HG02885 (cell line): ENCODE results near the gene SETD6.

Experiments
- ATAC-seq: cut with Tn5 transposase; IDR thresholded peaks from one replicate; pipeline ENCODE4 v1.9.1; 2021; ENCODE audit warnings: mild to moderate bottlenecking; ENCODE audit not compliant: unreplicated experiment, poor library complexity

Gene SETD6

GRCh38 chr16:58507195-58507962 is 7.9 kb upstream of the SETD6 start:
- ATAC-seq = no peak

- ATAC-seq = no peak
Measured at GRCh38 chr16:58507963-58508670, 7.2 kb upstream of the SETD6 start.

GRCh38 chr16:58508671-58509251 is 6.6 kb upstream of the SETD6 start:
- no peak for ATAC-seq

- ATAC-seq = no peak
Measured at GRCh38 chr16:58509256-58510096, 5.8 kb upstream of the SETD6 start.

- no peak for ATAC-seq
Measured at GRCh38 chr16:58510097-58510775, 5.1 kb upstream of the SETD6 start.

- no peak for ATAC-seq
Measured at GRCh38 chr16:58510776-58511628, 4.3 kb upstream of the SETD6 start.

GRCh38 chr16:58511933-58512815 is 3.1 kb upstream of the SETD6 start:
- no peak for ATAC-seq

GRCh38 chr16:58513874-58514273 is 1.4 kb upstream of the SETD6 start:
- ATAC-seq = no peak

GRCh38 chr16:58515871-58516767 is 802 bp downstream of the SETD6 start:
- peak; percentile 30 for ATAC-seq

GRCh38 chr16:58516768-58517107 is 1.4 kb downstream of the SETD6 start:
- ATAC-seq = no peak

GRCh38 chr16:58518083-58518979 is 3.0 kb downstream of the SETD6 start:
- ATAC-seq = peak; percentile 48

GRCh38 chr16:58518980-58519368 is 3.7 kb downstream of the SETD6 start:
- ATAC-seq = no peak

GRCh38 chr16:58519707-58520106 is 4.4 kb downstream of the SETD6 start:
- no peak for ATAC-seq

GRCh38 chr16:58530179-58530578 is 14.9 kb downstream of the SETD6 start:
- no peak for ATAC-seq

- no peak for ATAC-seq
Measured at GRCh38 chr16:58532414-58532813, 17.1 kb downstream of the SETD6 start.

GRCh38 chr16:58533751-58534470 is 18.6 kb downstream of the SETD6 start:
- ATAC-seq = no peak
